ENCODE measurements around the gene CCKAR. TPM values are rescaled to one million over a fixed set of nuclear protein-coding genes. Genes with fewer than 3 reads are reported as not detected.

The CCKAR gene
- total RNA-seq, 2 donors from 2014 or later: 1.0 TPM; not detected in 1

GRCh38 chr4:26466578-26467270 lies 23.6 kb downstream of the CCKAR start:
- Histone ChIP-seq H3K36me3 (replicated peaks in 1 of 2; ENCODE audit: insufficient read depth in 1 of 2, low read depth in 2 of 2) (no peaks in the 10 kb centered on the region), H3K4me3 (no peak overlapping the region), H3K4me1 (peaks cover 11% of the 10 kb centered on the region), H3K27ac (no peak overlapping the region), H3K9me3 (no peaks in the 10 kb centered on the region), H3K27me3 (no peaks in the 10 kb centered on the region)
- ATAC-seq (no peak), DNase-seq (no peak)
- 92 to 94% methylated on average over 10 of the region's 10 CpGs for WGBS, 2 donors
- intact Hi-C loops (cut with DNase I): no loop called here
- no peak for TF ChIP-seq POLR2A (IDR thresholded peaks at IDR 0.05)
- TF ChIP-seq, protein P1, sequence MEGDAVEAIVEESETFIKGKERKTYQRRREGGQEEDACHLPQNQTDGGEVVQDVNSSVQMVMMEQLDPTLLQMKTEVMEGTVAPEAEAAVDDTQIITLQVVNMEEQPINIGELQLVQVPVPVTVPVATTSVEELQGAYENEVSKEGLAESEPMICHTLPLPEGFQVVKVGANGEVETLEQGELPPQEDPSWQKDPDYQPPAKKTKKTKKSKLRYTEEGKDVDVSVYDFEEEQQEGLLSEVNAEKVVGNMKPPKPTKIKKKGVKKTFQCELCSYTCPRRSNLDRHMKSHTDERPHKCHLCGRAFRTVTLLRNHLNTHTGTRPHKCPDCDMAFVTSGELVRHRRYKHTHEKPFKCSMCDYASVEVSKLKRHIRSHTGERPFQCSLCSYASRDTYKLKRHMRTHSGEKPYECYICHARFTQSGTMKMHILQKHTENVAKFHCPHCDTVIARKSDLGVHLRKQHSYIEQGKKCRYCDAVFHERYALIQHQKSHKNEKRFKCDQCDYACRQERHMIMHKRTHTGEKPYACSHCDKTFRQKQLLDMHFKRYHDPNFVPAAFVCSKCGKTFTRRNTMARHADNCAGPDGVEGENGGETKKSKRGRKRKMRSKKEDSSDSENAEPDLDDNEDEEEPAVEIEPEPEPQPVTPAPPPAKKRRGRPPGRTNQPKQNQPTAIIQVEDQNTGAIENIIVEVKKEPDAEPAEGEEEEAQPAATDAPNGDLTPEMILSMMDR (IDR thresholded peaks at IDR 0.05): no peak

DNA sequence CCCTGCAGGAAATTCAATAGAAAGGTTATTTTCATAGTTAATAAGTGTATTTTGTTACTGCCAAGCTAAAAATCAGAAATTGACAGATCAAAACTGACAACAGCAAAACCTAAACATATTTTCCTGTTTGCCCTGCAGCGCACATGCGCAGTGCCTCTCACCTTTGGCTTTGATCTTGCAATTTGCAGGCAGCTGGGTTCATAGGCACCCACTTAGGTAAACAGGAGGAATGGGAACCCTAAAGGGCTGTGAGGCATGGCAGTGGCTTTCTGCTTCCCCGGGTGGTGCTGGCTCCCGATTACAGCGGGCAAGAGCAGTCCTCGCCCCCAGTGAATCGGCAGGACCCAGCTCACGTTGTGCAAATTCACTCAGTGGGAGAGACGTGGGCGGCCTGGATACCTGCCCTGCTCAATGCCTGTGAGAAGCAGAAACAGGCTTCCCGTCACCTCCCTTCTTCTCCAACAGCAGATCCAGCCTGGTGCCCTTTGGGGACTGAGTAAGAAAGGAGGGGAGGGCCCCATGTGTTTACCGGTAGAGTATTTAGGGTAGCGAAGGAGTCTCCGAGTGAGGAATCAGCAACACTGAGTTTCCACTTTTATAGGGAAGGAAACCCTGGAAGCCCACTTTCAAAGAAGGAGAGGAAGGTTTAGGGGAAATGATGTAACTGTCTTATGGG lies 25.7 kb downstream of the CCKAR start:
- Histone ChIP-seq H3K4me1 (peaks cover 11% of the 10 kb centered on the region), H3K27me3 (no peaks in the 10 kb centered on the region), H3K4me3 (no peak overlapping the region), H3K27ac (no peak overlapping the region), H3K9me3 (no peaks in the 10 kb centered on the region), H3K36me3 (replicated peaks in 1 of 2; ENCODE audit: insufficient read depth in 1 of 2, low read depth in 2 of 2) (no peaks in the 10 kb centered on the region)
- 90 to 96% methylated on average over 14 of the region's 14 CpGs for WGBS, 2 donors
- no peak for DNase-seq
- no peak for ATAC-seq
- intact Hi-C loops (cut with DNase I): no loop called here
- TF ChIP-seq, protein P1 (IDR thresholded peaks at IDR 0.05): no peak
- TF ChIP-seq POLR2A (IDR thresholded peaks at IDR 0.05): no peak

DNA sequence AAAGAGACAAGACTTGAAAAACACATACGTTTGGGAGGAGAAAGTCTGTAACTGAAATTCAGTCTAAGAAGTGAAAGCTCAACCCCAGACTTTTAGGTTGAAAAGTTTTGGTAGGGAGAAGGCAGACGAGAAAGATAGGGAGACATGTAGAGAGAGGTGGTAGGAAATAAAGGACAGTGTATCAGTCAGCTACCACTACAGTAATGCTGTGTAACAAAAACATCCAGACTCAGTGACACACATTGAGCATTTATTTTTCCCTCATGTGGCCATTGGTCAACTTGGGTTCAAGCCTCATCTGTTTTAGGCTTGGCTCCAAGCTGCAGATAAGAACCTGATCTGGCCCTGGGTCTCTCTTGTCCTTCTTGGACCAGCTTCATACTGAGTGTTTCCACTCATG lies 26.9 kb downstream of the CCKAR start:
- DNase-seq (no peak), ATAC-seq (no peak)
- H3K9me3 ChIP-seq: no peaks in the 10 kb centered on the region
- WGBS, 2 donors: 92 to 98% methylated on average over 2 of the region's 2 CpGs
- intact Hi-C loops (cut with DNase I): no loop called here
- H3K27ac ChIP-seq: peak overlapping the region in 1 of 4 donors; percentile 8
- H3K4me1 ChIP-seq: peaks cover 3% of the 10 kb centered on the region
- no peak for TF ChIP-seq POLR2A (IDR thresholded peaks at IDR 0.05)
- TF ChIP-seq, protein P1 (IDR thresholded peaks at IDR 0.05): no peak
- H3K27me3 ChIP-seq: no peaks in the 10 kb centered on the region
- H3K36me3 ChIP-seq (replicated peaks in 1 of 2; ENCODE audit: insufficient read depth in 1 of 2, low read depth in 2 of 2): no peaks in the 10 kb centered on the region
- no peak overlapping the region for H3K4me3 ChIP-seq

GRCh38 chr4:26462874-26463273 lies 27.4 kb downstream of the CCKAR start:
- TF ChIP-seq, protein P1 (IDR thresholded peaks at IDR 0.05): no peak
- TF ChIP-seq POLR2A (IDR thresholded peaks at IDR 0.05): no peak
- 27 to 63% methylated on average over 2 of the region's 2 CpGs for WGBS, 2 donors
- DNase-seq (peak in 1 of 4 donors; percentile 16), ATAC-seq (no peak)
- H3K27me3 ChIP-seq: no peaks in the 10 kb centered on the region
- no peaks in the 10 kb centered on the region for H3K36me3 ChIP-seq (replicated peaks in 1 of 2; ENCODE audit: insufficient read depth in 1 of 2, low read depth in 2 of 2)
- no peaks in the 10 kb centered on the region for H3K4me1 ChIP-seq
- H3K9me3 ChIP-seq: no peaks in the 10 kb centered on the region
- intact Hi-C loops (cut with DNase I): no loop called here
- no peak overlapping the region for H3K4me3 ChIP-seq
- peak overlapping the region in 1 of 4 donors; percentile 8 for H3K27ac ChIP-seq

All from body of pancreas (tissue), 4 donors.